ENCODE results near the gene QSER1. TPM values are rescaled to one million over a fixed set of nuclear protein-coding genes. Genes with fewer than 3 reads are reported as not detected.

QSER1 gene
- polyA plus RNA-seq, 1 experiment = 16.4 TPM

DNA sequence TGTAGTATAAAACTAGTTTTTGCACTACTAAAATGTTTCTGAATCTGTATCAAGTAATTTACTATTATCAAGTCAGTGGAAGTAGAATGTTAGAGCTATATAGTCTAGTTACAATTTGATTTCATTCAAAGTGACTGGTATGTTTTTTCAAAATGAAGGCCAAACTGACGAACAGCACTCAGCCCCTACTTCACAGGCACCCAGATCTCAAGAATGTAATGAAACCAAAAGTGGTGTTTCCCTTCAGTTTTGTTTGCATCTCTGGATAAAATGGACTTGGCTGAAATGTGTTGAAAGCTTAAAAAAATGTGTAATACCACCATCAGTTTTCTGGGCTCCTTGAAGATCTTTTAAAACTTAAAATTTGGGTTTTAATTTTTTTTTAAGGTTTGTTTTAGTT is 46.4 kb downstream of the QSER1 start:
- Histone ChIP-seq H3K4me3 (ENCODE audit: low read depth, low read length) (no peak overlapping the region), H3K27ac (ENCODE audit: low read depth, low read length) (no peak overlapping the region), H3K9me3 (ENCODE audit: control insufficient read depth, insufficient read depth, low read length) (no peaks in the 10 kb centered on the region), H3K27me3 (ENCODE audit: control insufficient read depth, insufficient read depth, low read length) (no peaks in the 10 kb centered on the region)
- DNase-seq (ENCODE audit: low read depth, low spot score) = no peak
- POLR2A ChIA-PET = no interaction called here
- TF ChIP-seq CTCF (IDR thresholded peaks at IDR 0.05; ENCODE audit: low read depth, low read length) = no peak
- CTCF ChIA-PET = interaction anchor here (0.7 to 1.3 kb wide), 2 partner anchors 21 to 627 kb away, joined by 3 to 7 read pairs; no protein-coding TSS in a partner anchor

- Histone ChIP-seq H3K27ac (ENCODE audit: low read depth, low read length) (no peak overlapping the region), H3K27me3 (ENCODE audit: control insufficient read depth, insufficient read depth, low read length) (no peaks in the 10 kb centered on the region), H3K9me3 (ENCODE audit: control insufficient read depth, insufficient read depth, low read length) (no peaks in the 10 kb centered on the region), H3K4me3 (ENCODE audit: low read depth, low read length) (no peak overlapping the region)
- DNase-seq (ENCODE audit: low read depth, low spot score) = no peak
- POLR2A ChIA-PET = no interaction called here
- TF ChIP-seq CTCF (IDR thresholded peaks at IDR 0.05; ENCODE audit: low read depth, low read length) = no peak
- CTCF ChIA-PET = interaction anchor here (0.7 to 1.3 kb wide), 2 partner anchors 20 to 627 kb away, joined by 3 to 7 read pairs; no protein-coding TSS in a partner anchor
Observed at GRCh38 chr11:32939866-32940265, 47.3 kb downstream of the QSER1 start.

- no peak overlapping the region for H3K4me3 ChIP-seq (ENCODE audit: low read depth, low read length)
- ChIA-PET POLR2A (no interaction called here), CTCF (no interaction called here)
- no peaks in the 10 kb centered on the region for H3K9me3 ChIP-seq (ENCODE audit: control insufficient read depth, insufficient read depth, low read length)
- no peaks in the 10 kb centered on the region for H3K27me3 ChIP-seq (ENCODE audit: control insufficient read depth, insufficient read depth, low read length)
- no peak for DNase-seq (ENCODE audit: low read depth, low spot score)
- no peak overlapping the region for H3K27ac ChIP-seq (ENCODE audit: low read depth, low read length)
- no peak for TF ChIP-seq CTCF (IDR thresholded peaks at IDR 0.05; ENCODE audit: low read depth, low read length)
Observed at GRCh38 chr11:32940865-32941264, 48.3 kb downstream of the QSER1 start.

- no peak for TF ChIP-seq CTCF (IDR thresholded peaks at IDR 0.05; ENCODE audit: low read depth, low read length)
- ChIA-PET CTCF (interaction anchor here (0.7 to 1.2 kb wide), 2 partner anchors 139 to 155 kb away, joined by 3 to 4 read pairs; no protein-coding TSS in a partner anchor), POLR2A (no interaction called here)
- Histone ChIP-seq H3K9me3 (ENCODE audit: control insufficient read depth, insufficient read depth, low read length) (no peaks in the 10 kb centered on the region), H3K27ac (ENCODE audit: low read depth, low read length) (no peak overlapping the region), H3K4me3 (ENCODE audit: low read depth, low read length) (no peak overlapping the region), H3K27me3 (ENCODE audit: control insufficient read depth, insufficient read depth, low read length) (no peaks in the 10 kb centered on the region)
- no peak for DNase-seq (ENCODE audit: low read depth, low spot score)
Observed at GRCh38 chr11:32947978-32948377, 55.4 kb downstream of the QSER1 start.

DNA sequence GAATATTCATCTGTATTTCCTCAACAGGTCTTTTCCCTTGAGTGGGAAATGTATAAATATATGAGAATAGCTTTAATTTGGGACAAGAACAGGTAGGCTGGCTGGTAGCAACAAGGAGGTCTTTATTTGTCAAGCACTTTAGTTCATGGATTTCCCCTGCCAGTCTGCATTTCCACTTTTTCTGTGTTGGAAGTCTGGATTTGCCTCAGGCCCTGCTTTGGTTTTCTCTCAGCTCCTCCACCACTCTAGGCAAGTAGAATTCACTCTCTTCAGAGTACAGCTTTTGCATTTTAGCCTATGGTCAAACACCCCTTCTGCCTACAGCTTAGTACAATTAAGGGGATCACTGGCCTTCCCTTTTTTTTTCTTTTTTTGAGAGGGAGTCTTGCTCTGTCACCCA is 57.1 kb downstream of the QSER1 start:
- POLR2A ChIA-PET = no interaction called here
- H3K27me3 ChIP-seq (ENCODE audit: control insufficient read depth, insufficient read depth, low read length) = no peaks in the 10 kb centered on the region
- no peak for TF ChIP-seq CTCF (IDR thresholded peaks at IDR 0.05; ENCODE audit: low read depth, low read length)
- no peak for DNase-seq (ENCODE audit: low read depth, low spot score)
- no peaks in the 10 kb centered on the region for H3K9me3 ChIP-seq (ENCODE audit: control insufficient read depth, insufficient read depth, low read length)
- no peak overlapping the region for H3K4me3 ChIP-seq (ENCODE audit: low read depth, low read length)
- H3K27ac ChIP-seq (ENCODE audit: low read depth, low read length) = no peak overlapping the region
- CTCF ChIA-PET = interaction anchor here (1.2 kb wide), 1 partner anchor 55 kb away, joined by 3 read pairs; no protein-coding TSS in a partner anchor
